ENCODE data around the gene VMAC.

The VMAC gene

DNA sequence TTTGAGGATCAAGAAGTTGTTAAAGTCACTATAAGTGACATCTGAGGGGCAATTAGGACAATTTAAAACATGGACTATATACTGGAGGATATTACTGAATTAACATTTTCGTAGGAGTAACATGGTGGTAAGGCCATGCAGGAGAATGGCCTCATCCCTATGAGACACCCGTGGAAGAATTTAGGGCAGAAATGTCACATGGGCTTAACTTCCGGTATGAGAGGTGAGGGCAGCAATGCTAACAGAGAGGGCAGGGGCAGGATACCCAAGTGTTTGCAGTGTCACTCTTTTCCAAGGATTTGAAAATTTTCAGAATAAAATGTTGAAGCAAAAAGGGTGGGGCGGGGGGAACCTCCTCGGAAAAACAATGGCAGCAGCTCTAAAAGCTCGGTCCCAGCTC is 49.6 kb downstream of the VMAC start:
- no peak for DNase-seq

GRCh38 chr19:5955636-5955935 is 50.9 kb downstream of the VMAC start:
- peak; percentile 76 for DNase-seq

- no peak for DNase-seq
Measured at GRCh38 chr19:5956323-5956722, 51.7 kb downstream of the VMAC start.

DNA sequence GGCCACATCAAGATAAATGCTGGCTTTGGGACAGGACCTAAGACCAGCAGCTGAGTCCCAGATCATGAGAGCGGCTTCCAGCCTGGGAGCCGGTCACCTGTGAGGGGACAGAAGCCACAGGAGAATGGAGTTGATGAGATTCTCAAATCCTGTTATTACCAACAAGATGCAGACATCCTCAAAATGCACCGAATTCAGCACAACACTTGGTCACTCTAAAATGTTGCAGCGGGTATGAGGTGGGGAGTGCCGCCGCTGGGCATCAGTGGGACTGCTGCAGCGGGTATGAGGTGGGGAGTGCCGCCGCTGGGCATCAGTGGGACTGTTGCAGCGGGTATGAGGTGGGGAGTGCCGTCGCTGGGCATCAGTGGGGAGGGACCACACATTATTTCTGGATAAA is 52.1 kb downstream of the VMAC start:
- peak; percentile 54 for DNase-seq

GRCh38 chr19:5957170-5957569 is 52.5 kb downstream of the VMAC start:
- DNase-seq, result peak; percentile 79

GRCh38 chr19:5958074-5958850 is 53.6 kb downstream of the VMAC start:
- DNase-seq, result peak; percentile 40

DNA sequence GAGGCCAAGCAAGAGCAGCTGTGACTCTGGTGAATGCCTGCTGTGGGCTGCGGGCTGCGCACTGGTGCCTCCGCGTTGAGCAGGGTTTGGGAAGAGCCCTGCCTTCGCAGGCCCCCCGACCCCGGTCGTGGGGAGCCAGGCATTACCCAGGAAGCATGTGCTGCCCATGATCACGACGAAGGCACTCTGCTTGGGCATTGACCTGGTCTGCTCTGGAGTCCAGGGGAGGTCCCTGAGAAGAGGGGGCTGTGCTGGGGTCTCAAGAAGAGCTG is 54.1 kb downstream of the VMAC start:
- no peak for DNase-seq

- no peak for DNase-seq
Measured at GRCh38 chr19:5959260-5960004, 54.8 kb downstream of the VMAC start.
